Limb (tissue), 2 donors: ENCODE results near the gene MOGAT2.

Source experiments
- DNase-seq, 2 donors: peaks; one replicate each; pipeline ENCODE4 v3.0.0-alpha.2; 2016; ENCODE audit errors: extremely low spot score in 2 of 2

MOGAT2 gene

DNA sequence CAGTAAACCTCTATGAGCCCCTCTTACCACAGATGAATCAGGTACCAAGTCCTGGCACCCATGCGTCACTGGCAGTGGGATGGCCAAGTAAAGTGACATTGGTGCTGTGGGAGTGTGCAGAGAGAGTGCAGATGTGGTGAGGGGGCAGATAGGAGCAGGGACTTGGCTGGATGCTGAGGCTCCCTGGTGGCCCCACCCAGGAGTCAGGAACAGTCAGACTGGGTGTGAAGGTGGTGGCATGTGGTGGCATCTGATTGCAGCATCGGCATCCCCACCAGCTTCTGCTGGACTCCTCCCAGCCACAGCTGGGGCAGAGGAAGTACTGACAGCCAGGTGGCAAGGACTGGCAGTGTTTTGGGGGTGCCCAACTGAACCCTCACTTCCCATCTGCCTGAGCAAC lies 62.3 kb downstream of the MOGAT2 start:
- no peak for DNase-seq

DNA sequence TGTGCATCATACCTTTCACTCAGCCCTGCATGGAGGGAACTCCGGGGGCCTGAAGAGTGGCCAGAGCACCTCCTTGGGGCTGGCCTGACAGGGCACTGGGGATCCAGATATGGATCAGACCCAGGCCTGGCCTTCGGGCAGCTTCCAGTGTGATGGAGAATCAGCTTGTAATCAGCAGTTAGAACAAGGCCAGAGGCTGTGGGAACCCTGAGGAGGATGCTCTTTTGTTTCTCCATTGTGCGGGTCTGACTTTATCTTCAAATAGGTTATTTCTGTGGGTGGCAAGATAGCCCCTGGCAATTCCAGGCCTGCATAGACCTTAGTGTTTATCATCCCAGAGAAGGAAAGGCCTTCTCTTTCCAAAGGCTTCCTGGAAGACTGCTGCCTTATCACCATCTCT lies 63.2 kb downstream of the MOGAT2 start:
- no peak for DNase-seq

DNA sequence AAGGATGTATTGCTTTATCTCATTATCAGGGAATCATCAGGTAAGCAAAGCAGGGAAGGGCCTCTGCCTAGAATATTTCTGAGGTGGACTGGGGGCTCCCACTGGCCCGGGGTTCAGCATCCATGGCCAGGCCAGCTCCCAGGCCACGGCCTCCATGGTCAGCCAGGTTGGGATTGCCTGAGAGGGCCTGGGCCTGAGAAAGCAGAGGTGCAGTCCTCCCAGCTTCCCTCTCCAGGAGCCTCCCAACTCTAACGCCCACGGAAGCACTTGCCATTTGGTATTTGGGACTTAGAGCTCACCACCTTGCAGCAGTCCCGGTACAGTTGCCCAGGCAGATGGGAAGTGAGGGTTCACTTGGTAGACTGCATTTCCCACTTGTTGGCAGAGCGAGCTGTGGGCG lies 63.7 kb downstream of the MOGAT2 start:
- DNase-seq = no peak

DNA sequence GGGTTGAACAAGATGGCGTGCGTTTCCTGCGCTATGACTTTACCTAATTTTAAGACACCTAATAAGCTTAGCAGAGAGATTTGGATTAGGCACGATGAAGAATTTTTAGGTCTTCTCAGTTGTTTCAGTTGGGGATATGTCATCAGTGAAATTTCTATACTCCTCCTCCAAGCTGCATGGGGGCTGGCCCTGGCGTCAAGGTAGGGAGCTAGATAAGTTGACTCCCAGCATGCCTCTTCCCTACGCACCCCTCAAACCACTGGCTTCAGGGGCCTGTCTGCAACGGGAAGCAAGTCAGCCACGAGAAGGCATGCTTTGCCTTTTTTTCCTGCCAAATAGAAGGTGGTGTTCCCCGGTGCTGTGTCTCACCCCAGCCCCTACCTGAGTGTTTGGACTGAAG lies 64.2 kb downstream of the MOGAT2 start:
- no peak for DNase-seq
